Embryonic facial prominence (tissue), 1 donor: Measurements from ENCODE around the gene FAF1.
"Not testable (repeated sequence)": the region's sequence is repeated elsewhere in the genome, so short reads cannot be mapped to it uniquely, and the experiment has no call there.

Experiments
- DNase-seq: peaks from one replicate; pipeline ENCODE4 v3.0.0-alpha.2; 2016; ENCODE audit errors: extremely low spot score

FAF1 gene

GRCh38 chr1:50559421-50559820 is 400.6 kb downstream of the FAF1 start:
- no peak for DNase-seq

GRCh38 chr1:50553921-50554320 is 406.1 kb downstream of the FAF1 start:
- no peak for DNase-seq

- DNase-seq = no peak
These were observed 411.8 kb downstream of the FAF1 start for GRCh38 chr1:50548243-50548642.

- no peak for DNase-seq
These were observed 417.7 kb downstream of the FAF1 start for GRCh38 chr1:50542362-50542761.

- no peak for DNase-seq
These were observed 421.6 kb downstream of the FAF1 start for GRCh38 chr1:50538476-50538875.

- no peak for DNase-seq
These were observed 428.5 kb downstream of the FAF1 start for GRCh38 chr1:50531601-50532000.

- DNase-seq = no peak
These were observed 429.0 kb downstream of the FAF1 start for GRCh38 chr1:50531027-50531426.

- no peak for DNase-seq
These were observed 430.6 kb downstream of the FAF1 start for GRCh38 chr1:50529510-50529909.

GRCh38 chr1:50527987-50528320 is 432.1 kb downstream of the FAF1 start:
- DNase-seq = not testable (repeated sequence)

GRCh38 chr1:50527249-50527986 is 432.6 kb downstream of the FAF1 start:
- no peak for DNase-seq

GRCh38 chr1:50526431-50526830 is 433.6 kb downstream of the FAF1 start:
- DNase-seq = no peak

GRCh38 chr1:50523548-50523947 is 436.5 kb downstream of the FAF1 start:
- no peak for DNase-seq

- no peak for DNase-seq
These were observed 437.2 kb downstream of the FAF1 start for GRCh38 chr1:50522691-50523342.

GRCh38 chr1:50521703-50522102 is 438.4 kb downstream of the FAF1 start:
- no peak for DNase-seq

- no peak for DNase-seq
These were observed 442.6 kb downstream of the FAF1 start for GRCh38 chr1:50517488-50517887.

- DNase-seq = no peak
These were observed 444.0 kb downstream of the FAF1 start for GRCh38 chr1:50516056-50516455.

- DNase-seq = no peak
These were observed 452.0 kb downstream of the FAF1 start for GRCh38 chr1:50508040-50508586.

- no peak for DNase-seq
These were observed 454.6 kb downstream of the FAF1 start for GRCh38 chr1:50505427-50505826.

- no peak for DNase-seq
These were observed 456.6 kb downstream of the FAF1 start for GRCh38 chr1:50503515-50503914.

GRCh38 chr1:50502147-50502546 is 457.9 kb downstream of the FAF1 start:
- no peak for DNase-seq

GRCh38 chr1:50497007-50497406 is 463.1 kb downstream of the FAF1 start:
- DNase-seq = no peak

GRCh38 chr1:50493710-50494109 is 466.4 kb downstream of the FAF1 start:
- no peak for DNase-seq

GRCh38 chr1:50492142-50492541 is 467.9 kb downstream of the FAF1 start:
- no peak for DNase-seq
